ENCODE measurements around the gene STT3A.

STT3A gene

DNA sequence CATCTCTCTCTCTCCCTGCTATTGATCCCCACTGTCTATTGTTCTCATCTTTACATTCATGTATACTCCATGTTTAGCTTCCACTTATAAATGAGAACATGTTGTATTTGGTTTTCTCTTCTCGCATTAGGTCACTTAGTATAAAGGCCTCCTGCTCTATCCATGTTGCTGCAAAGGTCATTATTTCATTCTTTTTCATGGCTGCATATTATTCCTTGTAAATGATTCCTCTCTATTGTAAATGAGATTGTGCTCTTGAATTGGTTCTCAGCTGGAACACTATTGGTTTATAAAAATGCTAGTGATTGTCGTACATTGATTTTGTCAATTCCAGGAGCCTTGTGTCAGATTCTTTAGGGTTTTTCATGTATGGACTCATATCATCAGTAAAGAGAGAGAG is 74.5 kb downstream of the STT3A start:
- no peak overlapping the region for H3K4me3 Mint-ChIP-seq
- H3K36me3 Mint-ChIP-seq = peaks cover 29% of the 10 kb centered on the region
- H3K27me3 Mint-ChIP-seq = no peaks in the 10 kb centered on the region
- no peak overlapping the region for H3K27ac Mint-ChIP-seq
- H3K9me3 Mint-ChIP-seq (ENCODE audit: low read depth) = no peaks in the 10 kb centered on the region
- peaks cover 5% of the 10 kb centered on the region for H3K4me1 Mint-ChIP-seq (ENCODE audit: low read depth)

DNA sequence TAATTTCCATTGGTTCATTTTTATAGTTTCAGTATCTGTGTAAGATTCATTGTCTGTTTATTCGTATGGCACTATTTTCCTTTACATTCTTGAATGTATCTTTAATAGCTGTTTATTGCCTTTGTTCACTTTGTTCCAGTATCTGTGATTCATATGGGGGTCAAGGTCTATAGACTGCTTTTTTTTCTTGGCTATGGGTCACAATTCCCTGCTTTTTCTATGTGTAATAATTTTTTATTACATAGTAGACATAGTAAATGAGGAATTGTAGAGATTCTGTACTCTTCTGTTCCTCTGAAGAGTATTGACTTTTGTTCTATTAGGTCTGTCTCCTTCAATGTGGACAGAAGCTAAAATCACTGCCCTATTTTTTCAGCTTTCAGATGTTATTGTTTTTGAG is 77.5 kb downstream of the STT3A start:
- Mint-ChIP-seq H3K4me3 (no peak overlapping the region), H3K27ac (no peak overlapping the region), H3K27me3 (no peaks in the 10 kb centered on the region), H3K4me1 (ENCODE audit: low read depth) (no peaks in the 10 kb centered on the region), H3K9me3 (ENCODE audit: low read depth) (no peaks in the 10 kb centered on the region), H3K36me3 (peaks cover 26% of the 10 kb centered on the region)

GRCh38 chr11:125671561-125671960 is 78.9 kb downstream of the STT3A start:
- Mint-ChIP-seq H3K27me3 (no peaks in the 10 kb centered on the region), H3K36me3 (peaks cover 18% of the 10 kb centered on the region), H3K4me3 (no peak overlapping the region), H3K27ac (no peak overlapping the region), H3K9me3 (ENCODE audit: low read depth) (no peaks in the 10 kb centered on the region), H3K4me1 (ENCODE audit: low read depth) (no peaks in the 10 kb centered on the region)

All from activated naive CD8-positive, alpha-beta T cell (primary cell).